RWPE1 (cell line): ENCODE measurements around the gene SLC2A10.
A peak's percentile ranks its signal among the peaks of the same experiment; 100 is the strongest.

Source experiments
- CTCF ChIA-PET: fragments of 350-600 bp; sonication (Branson Sonifier 250); formaldehyde crosslinking; extraction: SDS; loops from one replicate; lab custom pipeline; 2021; lab: Yijun Ruan, JAX
- POLR2A ChIA-PET: fragments of 400-600 bp; formaldehyde crosslinking; extraction: SDS; loops from one replicate; lab custom pipeline; 2020; ENCODE audit warnings: antibody characterized with exemption; ENCODE audit not compliant: low non-redundant PET; lab: Yijun Ruan, JAX
- DNase-seq: peaks from one replicate; pipeline ENCODE4 v3.0.0; 2012; ENCODE audit warnings: low spot score
- H3K27ac ChIP-seq: fragments of 450-650 bp; 2 replicates; pipeline ENCODE4 v1.5.1; 2017
- TF ChIP-seq, protein P1 (sequence below): fragments of 450-650 bp; conservative IDR thresholded peaks from 2 replicates; pipeline ENCODE4 v1.5.1; 2017; ENCODE audit warnings: low read depth, mild to moderate bottlenecking

Gene SLC2A10

DNA sequence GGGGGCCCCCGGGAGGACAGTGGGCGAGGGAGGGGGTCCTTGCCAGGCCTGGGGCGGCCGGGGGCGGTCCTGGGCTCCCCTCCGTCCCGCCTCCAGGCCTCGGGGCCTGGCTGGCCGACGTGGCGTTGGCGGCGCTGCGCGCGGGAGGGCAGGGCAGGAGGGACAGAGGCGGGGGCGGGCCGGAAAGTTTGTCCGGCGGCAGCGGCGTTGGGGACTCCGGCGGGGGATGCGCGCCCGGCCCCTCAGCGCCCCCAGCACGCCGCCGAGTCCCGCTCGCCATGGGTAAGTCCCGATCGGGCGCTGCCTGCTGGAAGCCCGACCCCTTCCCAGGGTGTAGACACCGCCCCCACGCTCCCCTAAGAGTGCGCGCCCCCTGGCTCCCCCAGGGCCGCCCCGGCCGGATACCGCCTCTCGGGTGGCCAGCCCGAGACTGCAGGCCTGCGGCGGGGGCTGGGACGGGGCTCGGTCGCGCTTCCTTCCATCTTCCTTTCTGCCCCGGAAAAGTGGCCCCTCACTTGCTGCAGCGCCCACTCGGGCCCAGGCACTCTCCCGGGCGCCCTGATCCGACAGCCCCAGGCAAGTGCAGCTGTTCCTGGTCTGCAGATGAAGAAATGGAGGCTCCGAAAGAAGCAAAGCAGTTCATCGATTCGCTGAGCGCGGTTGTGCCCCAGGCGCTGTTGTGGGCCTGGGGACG is at the start of gene SLC2A10:
TSS of gene SLC2A10 (plus strand) at position 191 of the 694 bp plus-strand sequence. CDS start at position 279, 88 bp downstream.
- peak within 1 kb of the TSS; percentile 5; the same call in 1 of the 2 replicates for H3K27ac ChIP-seq
- ChIA-PET CTCF (interaction anchor here (0.5 to 1.0 kb wide), 2 partner anchors 19 to 242 kb away, joined by 4 to 6 read pairs; no protein-coding TSS in a partner anchor), POLR2A (no interaction called here)
- no peak for DNase-seq
- TF ChIP-seq, protein P1, sequence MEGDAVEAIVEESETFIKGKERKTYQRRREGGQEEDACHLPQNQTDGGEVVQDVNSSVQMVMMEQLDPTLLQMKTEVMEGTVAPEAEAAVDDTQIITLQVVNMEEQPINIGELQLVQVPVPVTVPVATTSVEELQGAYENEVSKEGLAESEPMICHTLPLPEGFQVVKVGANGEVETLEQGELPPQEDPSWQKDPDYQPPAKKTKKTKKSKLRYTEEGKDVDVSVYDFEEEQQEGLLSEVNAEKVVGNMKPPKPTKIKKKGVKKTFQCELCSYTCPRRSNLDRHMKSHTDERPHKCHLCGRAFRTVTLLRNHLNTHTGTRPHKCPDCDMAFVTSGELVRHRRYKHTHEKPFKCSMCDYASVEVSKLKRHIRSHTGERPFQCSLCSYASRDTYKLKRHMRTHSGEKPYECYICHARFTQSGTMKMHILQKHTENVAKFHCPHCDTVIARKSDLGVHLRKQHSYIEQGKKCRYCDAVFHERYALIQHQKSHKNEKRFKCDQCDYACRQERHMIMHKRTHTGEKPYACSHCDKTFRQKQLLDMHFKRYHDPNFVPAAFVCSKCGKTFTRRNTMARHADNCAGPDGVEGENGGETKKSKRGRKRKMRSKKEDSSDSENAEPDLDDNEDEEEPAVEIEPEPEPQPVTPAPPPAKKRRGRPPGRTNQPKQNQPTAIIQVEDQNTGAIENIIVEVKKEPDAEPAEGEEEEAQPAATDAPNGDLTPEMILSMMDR, result no peak

DNA sequence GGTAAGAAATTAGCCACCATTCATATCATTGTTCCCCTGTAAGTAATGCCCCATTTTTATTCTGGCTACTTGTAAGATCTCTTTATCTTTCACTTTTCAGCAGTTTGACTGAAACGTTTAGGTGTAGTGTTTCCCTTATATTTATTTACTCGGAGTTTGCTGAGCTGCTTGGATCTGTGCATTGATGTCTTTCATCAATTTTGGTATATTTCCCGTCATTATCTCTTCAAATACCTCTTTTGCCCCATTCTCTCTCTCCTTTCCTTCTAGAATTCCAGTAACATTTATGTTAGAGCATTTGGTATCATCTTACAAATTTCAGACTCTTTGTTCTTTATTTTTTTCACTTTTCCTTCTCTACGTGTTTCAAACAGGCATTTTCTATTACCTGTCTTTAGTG is 49.0 kb upstream of the SLC2A10 start:
- CTCF ChIA-PET, result no interaction called here
- POLR2A ChIA-PET, result no interaction called here
- TF ChIP-seq, protein P1, result no peak
- H3K27ac ChIP-seq, result no peak overlapping the region
- DNase-seq, result no peak

DNA sequence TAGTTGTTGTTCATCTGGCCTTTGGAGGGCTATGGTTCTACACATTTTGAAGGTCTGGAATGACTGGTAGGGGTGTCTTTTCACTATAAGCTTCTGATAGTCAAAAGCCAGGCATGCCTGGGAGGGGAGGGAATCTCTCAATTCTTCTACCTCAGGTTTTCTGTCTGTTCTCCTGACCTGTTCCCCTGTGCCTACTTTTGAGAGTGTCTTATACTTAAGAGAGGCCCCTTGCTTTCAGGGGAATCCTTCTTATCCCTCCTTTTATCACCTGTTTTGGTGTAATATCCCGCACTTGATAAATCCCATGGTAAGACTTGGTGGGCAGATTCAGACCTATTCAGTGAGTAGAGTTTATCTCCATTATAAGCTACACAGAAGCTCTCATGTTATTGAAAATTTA is 47.8 kb upstream of the SLC2A10 start:
- no peak for DNase-seq
- no peak overlapping the region for H3K27ac ChIP-seq
- CTCF ChIA-PET, result interaction anchor here (0.6 kb wide), 1 partner anchor 53 kb away, joined by 3 read pairs; no protein-coding TSS in a partner anchor
- TF ChIP-seq, protein P1, result no peak
- POLR2A ChIA-PET, result no interaction called here

DNA sequence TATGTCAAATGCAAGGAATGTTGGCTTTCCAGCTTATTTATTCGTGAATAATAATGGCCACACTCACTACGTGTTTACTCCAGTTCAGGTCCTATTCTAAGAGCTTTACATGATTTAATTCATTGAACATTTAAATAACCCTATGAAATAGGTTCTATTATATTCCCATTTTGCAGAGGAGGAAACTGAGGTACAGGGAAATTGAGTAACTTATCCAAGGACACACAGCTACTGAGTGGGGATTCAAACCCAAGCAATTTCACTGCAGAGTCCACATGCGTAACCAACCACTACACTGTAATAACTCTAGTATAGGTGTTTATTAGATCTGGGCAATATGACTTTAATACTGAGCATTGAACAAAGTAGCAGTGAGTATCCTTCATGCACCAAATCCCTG is 45.9 kb upstream of the SLC2A10 start:
- TF ChIP-seq, protein P1, result no peak
- ChIA-PET CTCF (interaction anchor here (1.1 kb wide), 1 partner anchor 17 kb away, joined by 3 read pairs; no protein-coding TSS in a partner anchor), POLR2A (no interaction called here)
- no peak overlapping the region for H3K27ac ChIP-seq
- no peak for DNase-seq

DNA sequence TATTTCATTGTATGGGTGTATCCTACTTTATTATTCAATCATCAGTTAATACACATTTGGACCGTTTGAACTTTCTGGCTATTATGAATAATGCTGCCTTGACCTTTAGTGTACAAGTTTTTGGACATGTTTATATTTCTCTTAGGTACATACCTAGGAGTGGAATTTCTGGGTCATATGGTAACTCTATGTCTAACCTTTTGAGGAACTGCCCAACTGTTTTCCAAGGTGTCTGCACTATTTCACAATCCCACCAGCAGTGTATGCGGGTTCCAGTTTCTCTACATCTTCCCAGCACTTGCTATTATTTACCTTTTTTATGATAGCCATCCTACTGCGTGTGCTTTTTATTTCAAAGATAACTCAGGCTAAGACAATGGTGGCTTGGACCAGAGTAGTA is 43.8 kb upstream of the SLC2A10 start:
- no peak overlapping the region for H3K27ac ChIP-seq
- POLR2A ChIA-PET, result no interaction called here
- CTCF ChIA-PET, result no interaction called here
- DNase-seq, result no peak
- TF ChIP-seq, protein P1, result no peak

DNA sequence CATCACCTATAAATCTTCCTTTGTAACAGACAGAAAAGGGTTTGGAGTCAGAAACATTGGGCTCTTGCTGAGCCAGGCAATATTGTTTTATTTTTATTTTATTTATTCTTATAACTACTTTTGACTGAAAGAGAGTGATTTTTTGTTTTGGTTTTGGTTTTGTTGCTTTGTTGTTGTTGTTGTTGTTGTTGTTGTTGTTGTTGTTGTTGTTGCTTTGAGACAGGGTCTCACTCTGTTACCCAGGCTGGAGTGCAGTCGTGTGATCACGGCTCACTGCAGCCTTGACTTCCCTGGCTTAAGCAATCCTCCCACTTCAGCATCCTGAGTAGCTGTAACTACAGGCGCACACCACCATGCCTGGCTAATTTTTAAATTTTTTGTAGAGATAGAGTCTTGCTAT is 43.1 kb upstream of the SLC2A10 start:
- no peak for DNase-seq
- CTCF ChIA-PET, result interaction anchor here (1.2 kb wide), 1 partner anchor 9 kb away, joined by 8 read pairs; no protein-coding TSS in a partner anchor
- H3K27ac ChIP-seq, result peak overlapping the region; percentile 18; the same call in 1 of the 2 replicates
- POLR2A ChIA-PET, result no interaction called here
- TF ChIP-seq, protein P1, result no peak
